Activated naive CD4-positive, alpha-beta T cell treated with anti-CD3 and anti-CD28 coated beads, Interleukin-2, amount 10 ng/mL, durations not matched to agents 7 days and 5 days (primary cell): ENCODE results near the gene SPSB3.

Experiments used
- CTCF ChIA-PET: fragments of 350-600 bp; sonication (Branson Sonifier 250); formaldehyde crosslinking; loops from one replicate; lab custom pipeline; 2021; ENCODE audit warnings: antibody characterized with exemption; lab: Charles Lee
- DNase-seq: peaks from one replicate; pipeline ENCODE4 v3.0.0-alpha.2; 2020
- H3K27ac Mint-ChIP-seq: one replicate; pipeline ENCODE4 v1.8.0; 2021; ENCODE audit warnings: mild to moderate bottlenecking, moderate library complexity, mixed read lengths
- H3K27me3 Mint-ChIP-seq: one replicate; pipeline ENCODE4 v1.8.0; 2021; ENCODE audit warnings: mild to moderate bottlenecking, mixed read lengths
- H3K36me3 Mint-ChIP-seq: one replicate; pipeline ENCODE4 v1.8.0; 2021; ENCODE audit warnings: mixed read lengths
- H3K4me1 Mint-ChIP-seq: one replicate; pipeline ENCODE4 v1.8.0; 2021; ENCODE audit warnings: mixed read lengths
- H3K4me3 Mint-ChIP-seq: one replicate; pipeline ENCODE4 v1.8.0; 2021; ENCODE audit warnings: mild to moderate bottlenecking, moderate library complexity, mixed read lengths
- H3K9me3 Mint-ChIP-seq: one replicate; pipeline ENCODE4 v1.8.0; 2021; ENCODE audit warnings: mixed read lengths

The SPSB3 gene

GRCh38 chr16:1762196-1762878, 20.0 kb downstream of the SPSB3 start:
- H3K27ac Mint-ChIP-seq, result no peak overlapping the region
- CTCF ChIA-PET, result no interaction called here
- H3K4me1 Mint-ChIP-seq, result peaks cover 12% of the 10 kb centered on the region
- no peak overlapping the region for H3K4me3 Mint-ChIP-seq
- H3K36me3 Mint-ChIP-seq, result peaks cover 11% of the 10 kb centered on the region
- H3K9me3 Mint-ChIP-seq, result no peaks in the 10 kb centered on the region
- DNase-seq, result no peak
- no peaks in the 10 kb centered on the region for H3K27me3 Mint-ChIP-seq

DNA sequence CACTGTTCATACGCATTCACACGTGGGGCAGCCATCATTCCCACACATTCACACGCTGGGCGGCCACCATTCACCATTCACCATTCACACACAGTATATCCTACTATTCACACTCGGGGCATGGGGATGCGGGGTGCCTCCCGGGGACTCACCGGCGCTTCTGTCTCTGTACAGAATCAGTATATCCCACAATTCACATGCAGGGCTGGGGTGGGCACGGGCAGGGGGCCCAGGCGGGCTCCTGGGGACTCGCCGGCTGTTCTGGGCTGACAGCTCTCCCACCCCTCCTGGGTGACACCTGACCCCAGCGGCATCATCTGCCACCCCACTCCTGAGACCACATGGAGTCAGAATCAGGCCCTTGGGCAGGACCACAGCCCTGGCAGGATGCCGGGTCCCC, 20.6 kb downstream of the SPSB3 start:
- CTCF ChIA-PET, result no interaction called here
- H3K4me3 Mint-ChIP-seq, result no peak overlapping the region
- H3K36me3 Mint-ChIP-seq, result peaks cover 9% of the 10 kb centered on the region
- peaks cover 18% of the 10 kb centered on the region for H3K4me1 Mint-ChIP-seq
- H3K9me3 Mint-ChIP-seq, result no peaks in the 10 kb centered on the region
- no peaks in the 10 kb centered on the region for H3K27me3 Mint-ChIP-seq
- no peak for DNase-seq
- H3K27ac Mint-ChIP-seq, result no peak overlapping the region

DNA sequence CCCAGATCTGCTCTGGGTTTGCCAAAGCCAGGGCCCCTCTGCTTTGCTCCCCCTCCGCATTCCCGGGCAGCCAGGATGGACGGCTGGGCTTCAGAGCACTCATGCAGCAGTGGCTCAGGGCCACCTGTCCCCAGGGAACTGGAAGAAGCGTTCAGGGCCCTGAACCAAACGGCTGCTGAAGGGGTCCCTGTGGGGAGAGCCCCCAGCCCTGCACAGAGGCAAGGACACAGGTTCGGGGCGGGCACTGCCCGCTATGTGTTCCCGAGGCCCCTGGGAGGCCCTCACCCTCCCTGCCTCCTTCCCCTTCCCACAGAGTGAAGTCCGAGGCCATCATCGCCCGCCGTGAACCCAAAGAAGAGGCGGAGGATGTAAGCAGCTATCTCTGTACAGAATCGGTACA, 21.5 kb downstream of the SPSB3 start:
- no peak overlapping the region for H3K27ac Mint-ChIP-seq
- CTCF ChIA-PET, result no interaction called here

DNA sequence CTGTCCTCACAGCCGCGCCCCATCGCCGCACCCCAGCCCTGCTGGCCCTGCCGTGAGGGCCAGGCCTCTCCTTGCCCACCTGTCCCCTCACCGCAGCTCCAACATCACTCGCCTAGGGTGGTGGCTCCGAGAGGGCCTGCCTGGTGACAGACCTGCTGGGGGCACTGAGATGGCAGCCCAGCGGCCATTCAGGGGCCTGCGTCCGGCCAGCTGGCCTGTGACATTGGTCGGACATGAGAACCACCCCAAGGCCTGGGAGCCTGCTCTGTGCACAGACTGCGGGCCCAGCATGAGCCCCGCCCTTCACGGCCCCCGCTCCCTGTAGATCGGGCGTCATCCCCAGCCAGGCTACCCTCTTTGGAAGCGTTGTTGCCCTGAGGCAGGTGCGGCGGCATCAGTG, 22.9 kb downstream of the SPSB3 start:
- Mint-ChIP-seq H3K36me3 (peaks cover 12% of the 10 kb centered on the region), H3K27me3 (no peaks in the 10 kb centered on the region), H3K9me3 (no peaks in the 10 kb centered on the region), H3K4me1 (peaks cover 25% of the 10 kb centered on the region), H3K4me3 (no peak overlapping the region), H3K27ac (no peak overlapping the region)
- CTCF ChIA-PET, result no interaction called here
- DNase-seq, result no peak

More for the DNA sequence above, 21.5 kb downstream of the SPSB3 start:
- H3K9me3 Mint-ChIP-seq, result no peaks in the 10 kb centered on the region
- H3K36me3 Mint-ChIP-seq, result peaks cover 9% of the 10 kb centered on the region
- H3K4me3 Mint-ChIP-seq, result no peak overlapping the region
- no peak for DNase-seq
- H3K4me1 Mint-ChIP-seq, result peaks cover 21% of the 10 kb centered on the region
- no peaks in the 10 kb centered on the region for H3K27me3 Mint-ChIP-seq

DNA sequence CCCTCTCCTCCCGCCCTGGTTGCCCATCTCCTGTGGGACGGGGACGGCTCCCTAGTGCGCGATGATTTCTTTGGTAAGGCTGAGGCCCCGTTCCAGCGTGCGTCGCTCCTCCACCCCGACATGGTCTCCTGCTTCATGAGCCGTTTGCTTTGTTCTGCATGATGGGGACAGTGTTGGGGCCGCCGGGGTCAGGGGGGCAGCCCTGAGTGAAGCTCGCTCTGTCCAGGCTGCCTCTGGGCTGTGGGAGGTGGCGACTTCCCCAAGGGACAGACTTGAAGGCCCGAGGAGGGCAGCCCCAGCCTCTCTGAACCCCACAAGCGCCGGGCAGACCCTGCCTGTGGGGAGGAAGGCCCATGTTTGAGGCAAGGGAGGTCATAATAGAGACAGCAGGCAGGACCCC, 23.4 kb downstream of the SPSB3 start:
- no peaks in the 10 kb centered on the region for H3K9me3 Mint-ChIP-seq
- CTCF ChIA-PET, result no interaction called here
- no peak overlapping the region for H3K27ac Mint-ChIP-seq
- no peaks in the 10 kb centered on the region for H3K27me3 Mint-ChIP-seq
- no peak overlapping the region for H3K4me3 Mint-ChIP-seq
- H3K4me1 Mint-ChIP-seq, result peaks cover 25% of the 10 kb centered on the region
- H3K36me3 Mint-ChIP-seq, result peaks cover 12% of the 10 kb centered on the region
- no peak for DNase-seq

DNA sequence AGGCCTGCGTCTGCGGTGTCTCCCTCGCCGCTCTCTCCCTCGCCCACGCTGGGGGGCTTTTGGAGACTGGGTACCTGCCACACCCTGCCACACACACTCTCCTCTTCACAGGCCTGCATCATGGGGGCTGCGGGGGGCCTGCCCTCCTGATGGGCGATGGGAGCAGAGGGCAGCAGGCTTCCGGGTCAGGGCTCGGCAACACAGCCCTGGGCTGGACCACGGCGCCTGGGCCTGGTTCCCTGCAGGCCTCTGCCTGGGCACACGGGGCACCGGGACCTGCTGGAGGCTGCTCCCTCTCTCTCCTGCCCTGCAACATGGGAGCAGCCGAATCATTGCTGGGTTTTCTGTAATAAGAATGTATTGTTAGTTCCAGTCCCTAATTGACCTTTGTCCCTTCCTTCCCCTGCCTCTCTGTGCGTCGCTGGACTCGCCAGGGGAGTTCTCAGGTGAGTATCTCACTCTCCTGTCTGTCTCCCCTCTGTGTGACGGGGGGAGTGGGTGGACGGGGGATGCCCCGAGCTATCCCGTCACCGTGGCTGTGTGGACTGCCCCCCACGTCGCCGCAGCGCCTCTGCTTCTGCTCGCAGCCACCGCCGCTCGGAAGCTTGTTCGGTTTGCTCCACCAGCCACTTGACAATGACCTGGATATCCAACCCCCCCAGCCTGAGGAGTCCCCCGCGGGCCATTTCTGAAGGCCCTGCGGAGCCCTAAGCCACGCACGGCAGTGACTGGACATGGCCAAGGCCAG, 24.5 kb downstream of the SPSB3 start:
- CTCF ChIA-PET, result no interaction called here
- H3K4me3 Mint-ChIP-seq, result no peak overlapping the region

GRCh38 chr16:1754204-1754603, 28.2 kb downstream of the SPSB3 start:
- Mint-ChIP-seq H3K4me3 (no peak overlapping the region), H3K27me3 (no peaks in the 10 kb centered on the region), H3K4me1 (peaks cover 25% of the 10 kb centered on the region), H3K36me3 (peaks cover 10% of the 10 kb centered on the region), H3K9me3 (no peaks in the 10 kb centered on the region), H3K27ac (peak overlapping the region; percentile 4)
- DNase-seq, result no peak
- CTCF ChIA-PET, result no interaction called here

More for the DNA sequence above, 24.5 kb downstream of the SPSB3 start:
- DNase-seq, result no peak
- H3K27me3 Mint-ChIP-seq, result no peaks in the 10 kb centered on the region
- H3K27ac Mint-ChIP-seq, result peak overlapping the region; percentile 80
- H3K36me3 Mint-ChIP-seq, result peaks cover 12% of the 10 kb centered on the region
- peaks cover 25% of the 10 kb centered on the region for H3K4me1 Mint-ChIP-seq
- no peaks in the 10 kb centered on the region for H3K9me3 Mint-ChIP-seq

DNA sequence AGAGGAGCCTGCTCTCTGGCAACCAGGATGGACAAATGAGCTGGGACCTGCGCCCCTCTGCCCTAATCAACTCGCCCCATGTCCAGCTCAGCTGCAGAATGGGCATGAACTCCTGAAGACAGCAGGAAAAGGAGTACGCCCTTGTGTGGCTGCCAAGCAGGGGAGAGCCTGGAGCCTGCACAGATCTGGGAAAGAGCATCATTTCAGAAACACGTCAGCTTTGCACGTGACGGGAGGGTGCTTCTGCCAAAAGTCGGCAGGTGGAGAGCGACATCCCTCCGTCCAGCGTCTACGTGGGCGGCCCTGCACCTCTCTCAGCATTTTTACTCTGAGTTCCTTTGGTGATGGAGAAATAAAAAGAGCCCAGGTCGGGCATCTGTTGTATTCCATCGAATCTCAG, 29.5 kb downstream of the SPSB3 start:
- Mint-ChIP-seq H3K36me3 (peaks cover 15% of the 10 kb centered on the region), H3K4me3 (no peak overlapping the region), H3K4me1 (peaks cover 18% of the 10 kb centered on the region), H3K27me3 (no peaks in the 10 kb centered on the region), H3K9me3 (no peaks in the 10 kb centered on the region), H3K27ac (no peak overlapping the region)
- DNase-seq, result no peak
- CTCF ChIA-PET, result no interaction called here

- H3K27me3 Mint-ChIP-seq, result no peaks in the 10 kb centered on the region
- no peak for DNase-seq
- H3K9me3 Mint-ChIP-seq, result no peaks in the 10 kb centered on the region
- no peak overlapping the region for H3K27ac Mint-ChIP-seq
- peaks cover 15% of the 10 kb centered on the region for H3K36me3 Mint-ChIP-seq
- peaks cover 9% of the 10 kb centered on the region for H3K4me1 Mint-ChIP-seq
- H3K4me3 Mint-ChIP-seq, result no peak overlapping the region
- CTCF ChIA-PET, result no interaction called here
Observed at GRCh38 chr16:1751946-1752345, 30.4 kb downstream of the SPSB3 start.

DNA sequence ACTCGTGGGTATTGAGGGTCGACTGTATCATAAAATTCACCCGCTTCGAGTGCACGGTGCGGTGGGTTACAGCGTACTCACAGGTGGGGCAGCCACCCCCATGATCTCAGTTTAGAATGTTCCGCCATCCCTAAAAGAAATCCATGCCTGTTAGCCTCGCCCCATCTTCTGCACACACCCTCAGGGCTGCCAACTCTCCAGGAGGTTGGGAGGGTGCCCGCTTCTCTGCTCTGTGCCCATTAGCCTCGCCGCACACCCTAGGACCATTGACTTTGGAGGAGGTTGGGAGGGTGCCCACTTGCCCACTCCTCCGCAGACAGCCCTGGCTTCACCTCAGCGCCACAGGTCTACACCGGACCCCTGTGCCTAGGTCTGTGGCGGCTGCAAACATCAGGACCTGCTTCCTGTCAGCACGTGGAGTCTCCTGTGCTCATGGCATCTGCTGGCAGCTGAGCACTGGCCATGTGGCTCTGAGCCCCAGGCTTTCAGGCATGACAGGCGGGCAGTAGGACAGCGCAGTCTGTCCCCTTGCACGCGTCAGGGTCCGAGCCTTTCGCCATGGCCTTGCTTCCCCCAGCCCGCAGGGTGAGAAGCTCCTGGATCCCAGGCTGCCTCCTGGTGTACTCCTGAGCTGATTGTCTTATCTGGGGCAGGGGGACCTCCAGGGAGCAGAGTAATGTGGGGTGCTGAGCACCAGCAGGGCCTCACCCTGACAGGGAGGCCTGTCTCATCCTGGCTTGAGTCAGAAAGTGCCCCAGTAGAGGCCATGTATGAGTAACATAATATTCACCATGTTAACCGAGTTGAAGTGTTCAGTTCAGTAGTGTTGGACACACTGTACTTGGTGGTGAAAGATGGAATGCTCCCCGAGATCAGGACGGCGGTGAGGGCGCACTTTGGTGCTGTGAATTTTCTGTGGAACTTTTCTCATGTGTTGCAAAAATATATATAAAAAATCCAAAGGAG, 32.9 kb downstream of the SPSB3 start:
- CTCF ChIA-PET, result interaction anchor here (1.2 kb wide), 1 partner anchor 26 kb away, joined by 3 read pairs; no protein-coding TSS in a partner anchor
- Mint-ChIP-seq H3K4me3 (no peak overlapping the region), H3K36me3 (peaks cover 16% of the 10 kb centered on the region), H3K9me3 (no peaks in the 10 kb centered on the region), H3K27me3 (no peaks in the 10 kb centered on the region), H3K27ac (no peak overlapping the region), H3K4me1 (no peaks in the 10 kb centered on the region)
- no peak for DNase-seq

- no peak overlapping the region for H3K4me3 Mint-ChIP-seq
- no peaks in the 10 kb centered on the region for H3K4me1 Mint-ChIP-seq
- peaks cover 16% of the 10 kb centered on the region for H3K36me3 Mint-ChIP-seq
- no peak overlapping the region for H3K27ac Mint-ChIP-seq
- CTCF ChIA-PET, result no interaction called here
- H3K27me3 Mint-ChIP-seq, result no peaks in the 10 kb centered on the region
- no peaks in the 10 kb centered on the region for H3K9me3 Mint-ChIP-seq
- no peak for DNase-seq
Observed at GRCh38 chr16:1747934-1748333, 34.4 kb downstream of the SPSB3 start.

DNA sequence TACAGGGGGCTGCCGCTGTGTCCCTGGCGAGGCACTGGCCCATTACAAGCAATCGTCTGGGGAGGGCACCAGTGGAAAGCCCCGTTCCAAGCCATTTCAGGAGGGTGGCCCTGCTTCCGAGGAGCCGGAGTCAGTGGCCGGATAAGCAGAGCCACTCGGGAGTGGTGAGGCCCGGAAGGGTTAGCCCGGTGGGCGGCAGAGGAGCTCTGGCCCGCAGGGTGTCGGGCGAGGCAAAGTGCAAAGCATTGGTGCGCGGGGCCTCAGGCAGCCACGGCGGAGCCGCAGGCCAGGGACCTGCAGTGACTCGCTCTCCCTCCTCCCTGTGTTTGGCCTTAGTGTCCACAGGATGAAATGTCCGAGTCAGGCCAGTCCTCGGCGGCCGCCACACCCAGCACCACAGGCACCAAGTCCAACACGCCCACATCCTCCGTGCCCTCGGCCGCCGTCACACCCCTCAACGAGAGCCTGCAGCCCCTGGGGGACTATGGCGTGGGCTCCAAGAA, 35.6 kb downstream of the SPSB3 start:
- no peak for DNase-seq
- no peak overlapping the region for H3K4me3 Mint-ChIP-seq
- no peaks in the 10 kb centered on the region for H3K4me1 Mint-ChIP-seq
- H3K27ac Mint-ChIP-seq, result no peak overlapping the region
- H3K27me3 Mint-ChIP-seq, result no peaks in the 10 kb centered on the region
- CTCF ChIA-PET, result interaction anchor here (1.2 kb wide), 1 partner anchor 22 kb away, joined by 3 read pairs; no protein-coding TSS in a partner anchor
- peaks cover 14% of the 10 kb centered on the region for H3K36me3 Mint-ChIP-seq
- no peaks in the 10 kb centered on the region for H3K9me3 Mint-ChIP-seq

GRCh38 chr16:1745900-1746692, 36.3 kb downstream of the SPSB3 start:
- H3K27me3 Mint-ChIP-seq, result no peaks in the 10 kb centered on the region
- no peaks in the 10 kb centered on the region for H3K4me1 Mint-ChIP-seq
- H3K4me3 Mint-ChIP-seq, result no peak overlapping the region
- CTCF ChIA-PET, result interaction anchor here (1.2 kb wide), 1 partner anchor 21 kb away, joined by 3 read pairs; no protein-coding TSS in a partner anchor
- H3K27ac Mint-ChIP-seq, result no peak overlapping the region
- DNase-seq, result no peak
- no peaks in the 10 kb centered on the region for H3K9me3 Mint-ChIP-seq
- H3K36me3 Mint-ChIP-seq, result peaks cover 12% of the 10 kb centered on the region
